ENCODE measurements around the gene TLCD1.
"Not testable (repeated sequence)": the region's sequence is repeated elsewhere in the genome, so short reads cannot be mapped to it uniquely, and the experiment has no call there.

Gene TLCD1

DNA sequence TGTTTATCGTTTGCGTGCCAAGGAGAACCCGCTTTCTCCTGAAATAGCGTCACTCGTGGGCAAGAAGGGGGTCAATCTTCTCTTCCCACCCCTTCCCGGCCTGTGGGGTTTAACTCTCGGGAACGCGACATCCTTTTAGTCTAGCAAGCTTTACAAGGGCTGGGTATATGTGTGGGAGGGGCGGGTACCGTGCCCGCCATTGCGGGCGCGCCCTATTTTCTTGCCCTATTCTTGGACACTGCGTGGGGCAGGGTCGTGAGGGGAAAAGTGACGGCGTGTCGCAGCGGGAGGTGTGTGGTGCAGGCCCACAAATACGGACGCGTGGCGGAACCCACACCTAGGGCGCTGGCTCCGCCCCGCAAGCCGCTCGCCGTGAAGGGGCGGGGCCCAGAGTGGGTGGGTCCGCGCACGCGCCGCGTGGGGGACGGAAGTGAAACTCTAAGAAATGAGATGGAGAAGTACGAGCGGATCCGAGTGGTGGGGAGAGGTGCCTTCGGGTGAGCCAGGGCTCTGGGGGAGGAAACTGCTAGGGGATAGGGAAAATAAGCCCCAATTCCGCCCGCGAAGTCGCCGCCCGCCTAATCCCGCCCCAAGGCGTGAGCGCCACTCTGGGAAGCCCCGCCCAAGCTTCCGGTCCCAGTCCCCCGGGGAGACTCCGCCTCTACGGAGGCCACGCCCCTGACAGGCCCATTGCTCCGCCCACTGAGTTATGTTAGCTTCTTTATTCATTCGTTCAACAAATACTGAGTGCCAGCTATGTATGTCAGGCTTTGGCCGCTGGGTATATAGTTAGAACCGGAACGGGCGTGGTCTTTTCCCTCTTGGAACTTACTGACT lies 2.5 kb upstream of the TLCD1 start, which contains the start of gene NEK8:
Gene NEK8, plus strand, starts transcription at position 425 of the 837 bp plus-strand sequence. Its CDS starts 26 bp downstream, at position 451.
- DNase-seq (ENCODE audit: low read depth): peak; percentile 89

DNA sequence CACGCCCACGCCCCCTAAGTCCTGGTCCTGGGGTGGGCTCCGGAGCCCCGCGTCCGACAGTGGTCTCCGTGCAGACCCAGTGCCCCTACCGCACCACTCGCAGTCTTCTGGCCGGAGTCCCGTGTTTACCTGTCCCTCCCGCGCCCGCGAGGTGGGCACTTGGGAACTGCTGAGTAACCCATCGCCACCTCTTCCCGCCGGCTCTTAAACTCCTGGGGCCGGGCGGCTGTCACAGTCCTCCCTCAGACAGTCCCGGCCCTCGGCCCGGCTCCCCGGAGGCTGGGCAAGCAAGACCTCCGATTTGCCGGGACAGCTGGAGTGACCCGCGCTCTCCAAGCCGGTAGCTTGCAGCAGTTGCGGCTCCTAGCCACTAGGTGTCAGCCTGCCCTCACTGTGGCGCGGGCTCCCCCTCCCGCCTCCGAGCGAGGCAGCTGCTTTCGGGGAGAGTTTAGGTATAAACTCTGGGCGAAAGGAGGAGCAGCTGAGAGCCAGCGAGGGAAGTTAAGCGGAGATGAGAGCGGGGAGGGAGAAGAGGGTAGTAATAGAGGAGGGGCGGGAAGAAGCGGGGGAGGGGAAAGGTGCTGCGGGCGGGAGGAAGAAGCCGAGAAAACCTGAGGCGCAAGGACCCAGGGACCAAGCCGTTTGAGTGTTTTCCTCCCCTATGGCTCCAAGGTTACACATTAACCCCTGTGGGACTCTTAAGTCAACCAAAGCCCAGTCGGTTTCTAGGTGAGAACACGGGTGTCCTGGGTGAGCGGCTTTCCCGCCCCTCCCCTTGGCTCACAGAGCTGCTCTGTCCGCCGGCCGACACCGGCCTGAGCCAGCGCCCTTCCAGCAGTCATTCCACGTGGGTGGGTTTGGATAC lies 826 bp upstream of the TLCD1 start:
- DNase-seq (ENCODE audit: low read depth): peak; percentile 94

DNA sequence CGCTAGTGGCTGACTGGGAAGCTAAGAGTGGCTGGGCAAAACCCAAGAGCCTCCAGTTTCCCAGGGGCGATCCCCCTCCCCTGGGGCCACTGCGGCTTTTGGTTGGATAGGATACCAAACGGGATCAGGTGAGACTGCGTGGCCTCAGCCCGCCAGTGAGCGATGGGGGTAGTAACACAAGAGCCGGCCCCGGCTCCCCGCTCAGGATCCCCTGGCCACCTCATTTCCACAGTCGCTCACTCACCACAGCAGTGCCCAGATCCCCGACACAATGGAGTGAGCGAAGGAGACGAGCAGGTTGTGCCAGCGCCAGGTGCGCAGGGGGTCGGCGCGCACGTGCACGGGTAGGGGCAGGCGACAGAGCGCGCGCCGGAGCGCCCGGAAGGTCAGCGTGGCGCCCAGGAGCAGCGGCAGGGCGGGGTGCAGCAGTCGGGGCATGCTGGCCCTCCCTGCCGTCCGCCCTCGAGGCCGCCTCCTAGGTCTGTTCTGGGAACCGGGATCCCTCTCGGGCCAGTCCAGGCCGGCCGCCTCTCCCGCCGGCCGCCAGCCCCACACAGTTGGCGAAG lies 290 bp downstream of the TLCD1 start:
- DNase-seq (ENCODE audit: low read depth): no peak

DNA sequence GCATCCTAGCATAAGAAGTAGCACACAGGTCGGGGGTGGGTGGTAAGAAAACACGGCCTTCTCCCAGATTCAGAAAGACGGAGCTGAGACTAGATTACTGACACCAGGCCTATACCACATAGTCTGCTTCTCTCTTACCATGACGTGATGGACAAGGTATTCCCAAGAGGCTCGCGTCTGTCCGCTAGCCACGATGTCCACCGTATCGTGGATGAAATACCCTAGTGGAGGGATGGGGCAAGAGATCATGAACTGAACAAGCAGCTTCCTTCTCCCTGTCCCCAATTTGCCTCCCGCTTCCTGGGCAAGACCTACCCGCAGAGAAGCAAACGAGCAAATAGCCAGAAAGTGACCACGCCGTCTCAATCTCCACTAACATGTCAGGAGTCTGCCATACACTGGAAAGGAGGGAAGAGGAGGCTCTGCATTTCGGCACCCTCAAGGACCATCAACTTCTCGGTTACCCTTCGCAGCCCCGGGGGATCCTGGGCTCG lies 820 bp downstream of the TLCD1 start:
- DNase-seq (ENCODE audit: low read depth): no peak

GRCh38 chr17:28724500-28725165 lies 1.4 kb downstream of the TLCD1 start:
- DNase-seq (ENCODE audit: low read depth): no peak

GRCh38 chr17:28723836-28724499 lies 2.1 kb downstream of the TLCD1 start:
- not testable (repeated sequence) for DNase-seq (ENCODE audit: low read depth)

- DNase-seq (ENCODE audit: low read depth): no peak
These were observed 2.7 kb downstream of the TLCD1 start for GRCh38 chr17:28723159-28723835.

DNA sequence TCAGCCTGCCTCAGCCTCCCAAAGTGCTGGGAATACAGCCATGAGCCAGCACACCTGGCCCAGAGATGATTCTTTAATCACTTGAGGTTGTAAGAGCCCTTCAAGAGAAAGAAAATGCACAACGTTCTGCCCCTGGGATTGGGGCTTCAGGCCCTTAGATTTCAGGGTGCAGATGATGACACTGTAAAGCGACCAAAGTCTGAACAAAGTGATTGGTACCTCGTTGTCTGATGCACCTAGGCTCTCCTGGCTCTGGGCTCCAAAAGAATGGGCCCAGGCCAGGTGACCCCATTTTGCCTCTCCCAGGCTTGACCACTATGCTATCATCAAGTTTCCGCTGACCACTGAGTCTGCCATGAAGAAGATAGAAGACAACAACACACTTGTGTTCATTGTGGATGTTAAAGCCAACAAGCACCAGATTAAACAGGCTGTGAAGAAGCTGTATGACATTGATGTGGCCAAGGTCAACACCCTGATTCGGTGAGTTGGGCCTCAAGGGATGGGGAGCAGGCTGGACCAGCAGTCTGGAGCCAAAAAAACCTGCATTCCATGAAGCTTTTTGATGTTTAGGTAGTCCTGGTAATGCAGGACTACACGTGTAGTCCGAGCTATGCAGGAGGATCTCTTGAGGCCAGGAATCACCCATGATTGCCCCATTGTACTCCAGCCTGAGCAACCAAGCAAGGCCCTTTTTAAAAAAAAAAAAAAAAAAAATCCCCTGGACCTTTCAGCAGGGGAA lies 3.4 kb downstream of the TLCD1 start:
- DNase-seq (ENCODE audit: low read depth): no peak

- DNase-seq (ENCODE audit: low read depth): not testable (repeated sequence)
These were observed 5.1 kb downstream of the TLCD1 start for GRCh38 chr17:28720997-28721329.

- DNase-seq (ENCODE audit: low read depth): no peak
These were observed 5.6 kb downstream of the TLCD1 start for GRCh38 chr17:28720247-28720996.

- DNase-seq (ENCODE audit: low read depth): no peak
These were observed 7.0 kb downstream of the TLCD1 start for GRCh38 chr17:28719021-28719433.

DNA sequence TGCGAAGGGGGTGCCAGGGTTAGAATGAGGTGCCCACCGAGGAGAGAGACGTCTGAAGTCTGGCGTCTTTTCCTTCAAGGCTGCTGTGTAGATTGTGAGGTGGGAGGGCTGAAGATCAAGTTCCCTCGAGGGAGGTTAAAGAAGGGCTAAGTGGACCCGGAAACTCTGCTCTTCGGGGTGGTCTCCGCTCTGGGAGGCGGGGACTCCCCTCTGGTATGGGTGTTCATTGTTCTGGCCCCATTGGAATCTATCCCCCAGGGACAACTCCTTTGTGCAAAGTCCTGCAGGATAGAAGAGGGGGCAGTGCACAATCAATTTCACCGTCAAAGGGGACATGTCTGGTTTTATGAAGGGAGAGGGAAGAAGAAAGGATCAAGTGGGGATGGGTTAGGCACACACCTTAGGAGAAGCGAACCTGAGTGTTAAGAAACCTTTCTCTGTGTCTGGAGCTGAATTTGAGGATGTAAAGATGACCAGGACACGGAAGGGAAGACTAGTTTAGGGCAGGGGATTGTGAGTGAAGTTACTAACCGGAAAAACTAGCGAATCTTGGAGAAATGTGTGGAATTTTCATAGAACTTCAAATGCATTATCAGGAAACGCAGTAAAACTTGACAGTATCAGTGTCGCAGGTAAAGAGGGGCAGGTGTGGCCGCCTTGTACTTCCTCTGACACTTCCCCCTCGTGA lies 7.6 kb downstream of the TLCD1 start:
- no peak for DNase-seq (ENCODE audit: low read depth)

DNA sequence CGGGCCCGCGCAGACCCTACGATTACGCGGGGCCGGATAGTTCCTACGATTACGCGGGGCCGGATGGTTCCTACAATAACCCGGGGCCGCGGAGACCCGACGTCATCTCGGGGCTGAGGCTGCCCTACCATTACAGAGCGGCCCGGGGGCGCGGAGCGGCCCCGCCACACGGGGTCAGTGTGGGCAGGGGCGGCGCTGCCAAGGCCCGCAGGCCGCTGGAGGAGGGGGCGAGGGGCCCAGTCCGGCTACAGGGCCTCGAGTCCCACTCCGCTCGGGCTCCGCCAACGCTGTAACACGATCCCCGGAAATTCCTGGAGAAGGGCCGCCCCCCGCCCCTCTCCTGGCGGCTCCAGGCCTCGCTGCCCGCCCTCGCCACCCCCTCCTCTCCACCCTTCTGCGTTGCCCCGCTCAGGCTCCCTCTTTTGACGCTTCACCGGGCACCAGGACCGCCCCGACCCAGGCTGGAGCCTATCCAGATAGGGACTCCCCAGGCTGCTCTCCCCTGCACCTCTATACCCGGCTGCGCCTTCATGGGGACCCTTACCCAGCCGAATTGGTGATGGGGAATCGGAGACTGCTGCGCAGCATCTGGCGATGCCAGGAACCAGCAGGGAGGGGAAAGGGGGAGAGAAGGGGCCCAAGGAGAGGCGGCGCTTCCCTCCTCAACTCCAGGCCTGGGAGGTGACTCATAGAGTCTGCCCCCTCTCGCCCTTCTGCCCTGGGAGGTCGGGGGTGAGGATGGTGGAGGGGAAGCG lies 8.3 kb downstream of the TLCD1 start, which contains the start of gene RAB34:
Gene RAB34, minus strand, starts transcription at position 291 of the 755 bp plus-strand sequence. CDS start 602 bp downstream, outside the sequence.
- DNase-seq (ENCODE audit: low read depth): no peak

GRCh38 chr17:28716740-28717577 lies 9.1 kb downstream of the TLCD1 start:
- no peak for DNase-seq (ENCODE audit: low read depth)

DNA sequence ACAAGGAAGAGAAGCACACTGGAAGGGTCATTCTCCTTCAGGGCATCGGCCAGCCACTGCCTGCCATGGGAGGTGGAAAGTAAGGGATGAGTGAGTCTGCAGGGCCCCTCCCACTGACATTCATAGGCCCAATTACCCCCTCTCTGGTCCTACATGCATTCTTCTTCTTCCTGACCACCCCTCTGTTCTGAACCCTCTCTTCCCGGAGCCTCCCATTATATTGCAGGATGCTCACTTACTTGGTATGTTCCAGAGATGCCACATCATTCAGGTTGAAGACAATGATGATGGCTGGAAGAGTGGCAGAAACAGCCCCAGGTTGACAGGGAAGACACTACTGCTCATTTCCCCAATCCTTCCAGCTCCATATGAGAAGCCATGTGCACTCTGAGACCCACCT lies 10.8 kb downstream of the TLCD1 start:
- DNase-seq (ENCODE audit: low read depth): no peak

GRCh38 chr17:28714281-28714680 lies 11.8 kb downstream of the TLCD1 start:
- no peak for DNase-seq (ENCODE audit: low read depth)

Measured in CMK (cell line).